NB4 (cell line): ENCODE results near the gene POU2F1.

Source experiments
- POLR2A ChIP-seq: IDR thresholded peaks from 2 replicates; pipeline ENCODE4 v1.6.1; 2011; ENCODE audit warnings: mild to moderate bottlenecking; ENCODE audit not compliant: insufficient read length; ENCODE audit errors: extremely low read depth
- TF ChIP-seq, protein P1 (sequence below): IDR thresholded peaks from one replicate; pipeline ENCODE4 v1.5.1; 2012; ENCODE audit warnings: low read depth, low read length
- TF ChIP-seq, protein P2 (sequence below): IDR thresholded peaks from 2 replicates; pipeline ENCODE4 v1.6.1; 2011; ENCODE audit warnings: low read depth, low read length

GRCh38 chr1:167454304-167454893, 233.7 kb downstream of the POU2F1 start:
- TF ChIP-seq, protein P1, sequence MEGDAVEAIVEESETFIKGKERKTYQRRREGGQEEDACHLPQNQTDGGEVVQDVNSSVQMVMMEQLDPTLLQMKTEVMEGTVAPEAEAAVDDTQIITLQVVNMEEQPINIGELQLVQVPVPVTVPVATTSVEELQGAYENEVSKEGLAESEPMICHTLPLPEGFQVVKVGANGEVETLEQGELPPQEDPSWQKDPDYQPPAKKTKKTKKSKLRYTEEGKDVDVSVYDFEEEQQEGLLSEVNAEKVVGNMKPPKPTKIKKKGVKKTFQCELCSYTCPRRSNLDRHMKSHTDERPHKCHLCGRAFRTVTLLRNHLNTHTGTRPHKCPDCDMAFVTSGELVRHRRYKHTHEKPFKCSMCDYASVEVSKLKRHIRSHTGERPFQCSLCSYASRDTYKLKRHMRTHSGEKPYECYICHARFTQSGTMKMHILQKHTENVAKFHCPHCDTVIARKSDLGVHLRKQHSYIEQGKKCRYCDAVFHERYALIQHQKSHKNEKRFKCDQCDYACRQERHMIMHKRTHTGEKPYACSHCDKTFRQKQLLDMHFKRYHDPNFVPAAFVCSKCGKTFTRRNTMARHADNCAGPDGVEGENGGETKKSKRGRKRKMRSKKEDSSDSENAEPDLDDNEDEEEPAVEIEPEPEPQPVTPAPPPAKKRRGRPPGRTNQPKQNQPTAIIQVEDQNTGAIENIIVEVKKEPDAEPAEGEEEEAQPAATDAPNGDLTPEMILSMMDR = no peak
- TF ChIP-seq, protein P2, sequence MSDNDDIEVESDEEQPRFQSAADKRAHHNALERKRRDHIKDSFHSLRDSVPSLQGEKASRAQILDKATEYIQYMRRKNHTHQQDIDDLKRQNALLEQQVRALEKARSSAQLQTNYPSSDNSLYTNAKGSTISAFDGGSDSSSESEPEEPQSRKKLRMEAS = no peak
- TF ChIP-seq POLR2A = no peak
